Measurements from ENCODE around the gene VPS13C.

The VPS13C gene

GRCh38 chr15:61946778-61947177, 113.5 kb downstream of the VPS13C start:
- H3K4me3 ChIP-seq (replicated peaks; ENCODE audit: low read depth, low read length): no peak overlapping the region
- DNase-seq (ENCODE audit: low read depth): peak; percentile 24
- TF ChIP-seq CTCF (IDR thresholded peaks at IDR 0.05; ENCODE audit: low read length, missing control alignments): no peak

GRCh38 chr15:61943992-61944391, 116.3 kb downstream of the VPS13C start:
- DNase-seq (ENCODE audit: low read depth): no peak
- H3K4me3 ChIP-seq (replicated peaks; ENCODE audit: low read depth, low read length): no peak overlapping the region
- TF ChIP-seq CTCF (IDR thresholded peaks at IDR 0.05; ENCODE audit: low read length, missing control alignments): no peak

- no peak for DNase-seq (ENCODE audit: low read depth)
- no peak overlapping the region for H3K4me3 ChIP-seq (replicated peaks; ENCODE audit: low read depth, low read length)
- TF ChIP-seq CTCF (IDR thresholded peaks at IDR 0.05; ENCODE audit: low read length, missing control alignments): no peak
Observed at GRCh38 chr15:61938249-61938648, 122.0 kb downstream of the VPS13C start.

- no peak for TF ChIP-seq CTCF (IDR thresholded peaks at IDR 0.05; ENCODE audit: low read length, missing control alignments)
- DNase-seq (ENCODE audit: low read depth): no peak
- H3K4me3 ChIP-seq (replicated peaks; ENCODE audit: low read depth, low read length): no peak overlapping the region
Observed at GRCh38 chr15:61936528-61937195, 123.6 kb downstream of the VPS13C start.

GRCh38 chr15:61935493-61935892, 124.8 kb downstream of the VPS13C start:
- no peak for TF ChIP-seq CTCF (IDR thresholded peaks at IDR 0.05; ENCODE audit: low read length, missing control alignments)
- no peak for DNase-seq (ENCODE audit: low read depth)

GRCh38 chr15:61929452-61929851, 130.8 kb downstream of the VPS13C start:
- DNase-seq (ENCODE audit: low read depth): no peak
- no peak for TF ChIP-seq CTCF (IDR thresholded peaks at IDR 0.05; ENCODE audit: low read length, missing control alignments)
- no peak overlapping the region for H3K4me3 ChIP-seq (replicated peaks; ENCODE audit: low read depth, low read length)

More at GRCh38 chr15:61935493-61935892, 124.8 kb downstream of the VPS13C start:
- no peak overlapping the region for H3K4me3 ChIP-seq (replicated peaks; ENCODE audit: low read depth, low read length)

- no peak for DNase-seq (ENCODE audit: low read depth)
- H3K4me3 ChIP-seq (replicated peaks; ENCODE audit: low read depth, low read length): no peak overlapping the region
- no peak for TF ChIP-seq CTCF (IDR thresholded peaks at IDR 0.05; ENCODE audit: low read length, missing control alignments)
Observed at GRCh38 chr15:61923173-61923572, 137.1 kb downstream of the VPS13C start.

All from fibroblast of pulmonary artery (primary cell).